Sigmoid colon (tissue), 7 donors: ENCODE measurements around the gene SNTG2. TPM values are rescaled to one million over a fixed set of nuclear protein-coding genes. Genes with fewer than 3 reads are reported as not detected.
A peak's percentile ranks its signal among the peaks of the same experiment; 100 is the strongest.

Source experiments
- DNase-seq: peaks from one replicate; pipeline ENCODE4 v3.0.0-alpha.2; 2019
- H3K27ac ChIP-seq, 4 donors: fragments of 200-600 bp; sonication (generic); one replicate each; pipeline ENCODE4 v1.5.1; 2016 to 2019; ENCODE audit warnings: mild to moderate bottlenecking in 1 of 4
- H3K27me3 ChIP-seq, 3 donors: fragments of 200-600 bp; sonication (generic); one replicate each; pipeline ENCODE4 v1.5.1; 2019; ENCODE audit warnings: mild to moderate bottlenecking in 1 of 3
- H3K36me3 ChIP-seq, 4 donors: fragments of 200-600 bp; sonication (generic); one replicate each; pipeline ENCODE4 v1.5.1; 2016 to 2019
- H3K4me1 ChIP-seq, 4 donors: fragments of 200-600 bp; sonication (generic); one replicate each; pipeline ENCODE4 v1.5.1; 2017 to 2019
- H3K4me3 ChIP-seq, 4 donors: fragments of 200-600 bp; sonication (generic); one replicate each; pipeline ENCODE4 v1.5.1; 2017 to 2019; ENCODE audit warnings: mild to moderate bottlenecking in 2 of 4, moderate library complexity in 1 of 4
- H3K9me3 ChIP-seq, 4 donors: fragments of 200-600 bp in 3 of 4; sonication (generic) in 3 of 4; one replicate each; pipeline versions ENCODE4 v1.5.1 to v1.6.1; 2013 to 2019
- EP300 ChIP-seq, 4 donors: sonication (generic); formaldehyde crosslinking; IDR thresholded peaks; one replicate each; pipeline ENCODE4 v1.6.1; 2017; ENCODE audit warnings: antibody characterized with exemption in 4 of 4
- POLR2A ChIP-seq, 2 donors: fragments of 450-650 bp; IDR thresholded peaks; one replicate each; pipeline ENCODE4 v1.6.1; 2016; ENCODE audit warnings: antibody characterized with exemption in 2 of 2, mild to moderate bottlenecking in 2 of 2, moderate library complexity in 2 of 2
- POLR2AphosphoS5 ChIP-seq, 4 donors: sonication (generic); formaldehyde crosslinking; IDR thresholded peaks; one replicate each; pipeline ENCODE4 v1.6.1; 2017; ENCODE audit warnings: antibody characterized with exemption in 4 of 4
- WGBS, 2 donors: extraction: QIAGEN DNeasy Blood & Tissue Kit; methylation state at CpG; one replicate each; pipeline ENCODE4 v1.1.7; 2013; 5-methylcytosine and 5-hydroxymethylcytosine counted together
- intact Hi-C: fragments of 100-400 bp; cut with DNase I; formaldehyde crosslinking; loops from one replicate; pipeline ENCODE4 v1.15.1; 2023
- polyA plus RNA-seq, 3 donors: library from polyadenylated mRNA; stranded (reverse); fragments of 200-250 nt; gene quantifications; one replicate each; pipeline ENCODE4 v1.2.3, GENCODE V29; 2013
- total RNA-seq, 4 donors: library from RNA; depleted of rRNA; stranded (reverse); fragments of >200 nt; gene quantifications; one replicate each; pipeline ENCODE4 v1.1.0, GENCODE V29; 2016
- TF ChIP-seq, protein P1 (sequence below), 4 experiments: fragments of 450-650 bp in 3 of 4; fragments of 200-600 bp in 1 of 4; IDR thresholded peaks; one replicate each; pipeline ENCODE4 v1.5.1; 2016 to 2019; ENCODE audit warnings: antibody characterized with exemption in 4 of 4, mild to moderate bottlenecking in 3 of 4, moderate library complexity in 2 of 4
- donor health status: healthy with polysubstance abuse.
- donor health status: Bipolar disorder and iron deficiency.
- donor health status: healthy.

Gene SNTG2
- total and polyA plus RNA-seq, 7 donors, result 0.60 to 5.2 (median 1.9) TPM; not detected in 1

DNA sequence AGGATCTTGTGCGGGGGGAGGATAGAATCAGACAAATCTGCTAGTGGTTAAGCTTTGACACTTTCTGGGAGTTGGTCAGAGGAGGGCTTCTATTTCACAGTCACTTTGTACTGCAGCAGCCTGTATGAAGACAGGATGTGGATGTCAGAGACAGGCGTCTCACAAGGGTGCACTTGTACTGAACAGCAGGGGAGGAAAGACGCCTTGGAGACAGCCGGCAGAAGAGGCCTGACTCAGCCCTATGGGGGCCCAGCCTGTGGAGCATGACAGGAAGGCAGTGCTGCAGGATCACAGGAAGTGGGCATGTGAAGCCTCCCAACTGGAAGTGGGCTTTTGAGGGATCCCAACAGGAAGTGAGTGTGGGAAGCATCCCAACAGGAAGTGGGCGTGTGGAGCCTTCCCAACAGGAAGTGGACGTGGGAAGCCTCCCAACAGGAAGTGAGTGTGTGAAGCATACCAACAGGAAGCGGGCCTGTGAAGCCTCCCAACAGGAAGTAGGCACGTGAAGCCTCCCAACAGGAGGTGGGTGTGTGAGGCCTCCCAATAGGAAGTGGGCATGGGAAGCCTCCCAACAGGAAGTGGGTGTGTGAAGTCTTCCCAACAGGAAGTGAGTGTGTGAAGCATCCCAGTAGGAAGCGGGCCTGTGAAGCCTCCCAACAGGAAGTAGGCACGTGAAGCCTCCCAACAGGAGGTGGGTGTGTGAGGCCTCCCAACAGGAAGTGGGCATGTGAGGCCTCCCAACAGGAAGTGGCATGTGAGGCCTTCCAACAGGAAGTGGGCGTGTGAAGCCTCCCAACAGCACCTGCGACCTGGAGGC is 212.3 kb downstream of the SNTG2 start:
- H3K4me1 ChIP-seq, result no peaks in the 10 kb centered on the region
- H3K27ac ChIP-seq, result peak overlapping the region in 1 of 4 donors; percentile 32
- no peak for DNase-seq
- WGBS, 2 donors, result 52 to 77% methylated on average over 12 of the region's 12 CpGs
- no peaks in the 10 kb centered on the region for H3K27me3 ChIP-seq
- H3K9me3 ChIP-seq, result no peaks in the 10 kb centered on the region
- H3K36me3 ChIP-seq, result no peaks in the 10 kb centered on the region
- no peak overlapping the region for H3K4me3 ChIP-seq
- intact Hi-C loops, result no loop called here
- TF ChIP-seq POLR2AphosphoS5 (IDR thresholded peaks at IDR 0.05) (no peak), EP300 (IDR thresholded peaks at IDR 0.05) (no peak), POLR2A (IDR thresholded peaks at IDR 0.05) (no peak)
- TF ChIP-seq, protein P1, sequence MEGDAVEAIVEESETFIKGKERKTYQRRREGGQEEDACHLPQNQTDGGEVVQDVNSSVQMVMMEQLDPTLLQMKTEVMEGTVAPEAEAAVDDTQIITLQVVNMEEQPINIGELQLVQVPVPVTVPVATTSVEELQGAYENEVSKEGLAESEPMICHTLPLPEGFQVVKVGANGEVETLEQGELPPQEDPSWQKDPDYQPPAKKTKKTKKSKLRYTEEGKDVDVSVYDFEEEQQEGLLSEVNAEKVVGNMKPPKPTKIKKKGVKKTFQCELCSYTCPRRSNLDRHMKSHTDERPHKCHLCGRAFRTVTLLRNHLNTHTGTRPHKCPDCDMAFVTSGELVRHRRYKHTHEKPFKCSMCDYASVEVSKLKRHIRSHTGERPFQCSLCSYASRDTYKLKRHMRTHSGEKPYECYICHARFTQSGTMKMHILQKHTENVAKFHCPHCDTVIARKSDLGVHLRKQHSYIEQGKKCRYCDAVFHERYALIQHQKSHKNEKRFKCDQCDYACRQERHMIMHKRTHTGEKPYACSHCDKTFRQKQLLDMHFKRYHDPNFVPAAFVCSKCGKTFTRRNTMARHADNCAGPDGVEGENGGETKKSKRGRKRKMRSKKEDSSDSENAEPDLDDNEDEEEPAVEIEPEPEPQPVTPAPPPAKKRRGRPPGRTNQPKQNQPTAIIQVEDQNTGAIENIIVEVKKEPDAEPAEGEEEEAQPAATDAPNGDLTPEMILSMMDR (IDR thresholded peaks at IDR 0.05), result no peak

DNA sequence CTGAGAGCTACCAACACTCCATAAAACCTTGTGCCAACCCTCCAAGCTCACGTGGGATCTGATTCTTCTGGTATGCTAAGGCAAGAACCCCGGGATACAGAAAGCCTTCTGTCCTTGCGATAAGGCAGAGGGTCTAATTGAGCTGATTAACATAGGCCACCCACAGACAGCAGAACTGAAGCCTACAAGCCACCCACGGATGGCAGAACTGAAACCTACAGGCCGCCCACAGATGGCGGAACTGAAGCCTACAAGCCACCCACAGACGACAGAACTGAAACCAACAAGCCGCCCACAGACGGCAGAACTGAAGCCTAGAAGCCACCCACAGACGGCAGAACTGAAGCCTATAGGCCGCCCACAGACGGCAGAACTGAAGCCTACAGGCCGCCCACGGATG is 216.3 kb downstream of the SNTG2 start:
- H3K27me3 ChIP-seq, result no peaks in the 10 kb centered on the region
- DNase-seq, result no peak
- no peak overlapping the region for H3K27ac ChIP-seq
- TF ChIP-seq POLR2A (IDR thresholded peaks at IDR 0.05) (no peak), POLR2AphosphoS5 (IDR thresholded peaks at IDR 0.05) (no peak)
- intact Hi-C loops, result no loop called here
- H3K36me3 ChIP-seq, result no peaks in the 10 kb centered on the region
- H3K4me3 ChIP-seq, result no peak overlapping the region
- 82 to 93% methylated on average over 14 of the region's 14 CpGs for WGBS, 2 donors
- no peaks in the 10 kb centered on the region for H3K9me3 ChIP-seq
- H3K4me1 ChIP-seq, result no peaks in the 10 kb centered on the region

DNA sequence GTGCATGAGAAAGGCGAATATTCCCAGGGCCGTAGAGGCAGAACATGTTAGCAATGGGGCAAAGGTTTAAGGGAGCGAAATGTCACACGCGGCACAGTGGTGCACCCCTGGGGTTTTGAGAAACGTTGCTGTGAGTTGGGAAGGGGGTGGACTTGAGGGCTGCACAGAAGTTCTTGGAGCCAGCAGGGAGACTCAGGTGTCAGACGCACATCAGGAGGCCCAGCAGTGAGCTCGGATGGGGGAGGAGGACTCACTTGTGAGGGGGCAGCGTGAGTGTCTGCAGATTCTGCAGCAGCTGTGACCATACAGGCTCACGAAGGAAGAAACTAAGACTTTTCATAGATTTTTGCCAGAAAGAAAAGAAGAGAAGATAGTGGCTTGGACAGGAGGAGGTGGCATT is 218.2 kb downstream of the SNTG2 start:
- Histone ChIP-seq H3K36me3 (no peaks in the 10 kb centered on the region), H3K9me3 (no peaks in the 10 kb centered on the region), H3K4me1 (no peaks in the 10 kb centered on the region), H3K4me3 (no peak overlapping the region), H3K27me3 (no peaks in the 10 kb centered on the region), H3K27ac (no peak overlapping the region)
- intact Hi-C loops, result no loop called here
- TF ChIP-seq POLR2AphosphoS5 (IDR thresholded peaks at IDR 0.05) (no peak), EP300 (IDR thresholded peaks at IDR 0.05) (no peak), POLR2A (IDR thresholded peaks at IDR 0.05) (no peak)
- TF ChIP-seq, protein P1 (IDR thresholded peaks at IDR 0.05), result no peak
- WGBS, 2 donors, result 75 to 86% methylated on average over 10 of the region's 10 CpGs
- DNase-seq, result no peak

DNA sequence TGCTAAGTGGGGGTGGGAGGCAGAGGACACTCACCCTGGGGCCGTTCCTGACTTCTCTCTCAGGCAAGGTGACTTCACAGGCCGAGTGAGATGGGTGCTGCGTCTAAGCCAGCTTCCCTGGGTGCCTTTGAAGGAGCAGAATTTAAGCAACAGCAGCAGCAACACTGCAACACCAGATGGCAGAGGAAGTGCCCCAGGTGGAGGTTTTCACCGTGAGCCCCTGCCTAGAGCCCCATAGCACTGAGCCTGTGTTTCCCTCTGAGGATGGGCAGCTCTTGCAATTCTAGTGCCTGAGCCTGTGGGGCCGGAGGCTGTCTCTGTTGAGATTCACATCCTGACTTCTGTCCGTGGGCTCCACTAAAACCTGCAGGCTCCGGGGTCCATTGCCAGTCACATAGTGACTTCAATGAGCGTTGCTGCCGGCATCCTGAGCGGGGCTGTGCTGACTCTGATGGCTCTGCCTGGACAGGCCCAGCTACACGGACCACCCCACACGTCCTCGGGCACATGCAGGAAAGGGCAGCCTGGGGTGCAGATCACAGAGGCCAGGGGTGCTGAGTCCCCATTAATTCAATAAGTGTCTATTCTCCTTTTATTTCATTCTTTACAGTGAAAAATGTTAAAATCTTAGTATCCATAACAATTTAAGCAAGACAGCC is 218.8 kb downstream of the SNTG2 start:
- H3K27ac ChIP-seq, result no peak overlapping the region
- intact Hi-C loops, result no loop called here
- DNase-seq, result no peak
- H3K4me1 ChIP-seq, result no peaks in the 10 kb centered on the region
- H3K9me3 ChIP-seq, result no peaks in the 10 kb centered on the region
- H3K4me3 ChIP-seq, result no peak overlapping the region
- H3K36me3 ChIP-seq, result no peaks in the 10 kb centered on the region
- no peaks in the 10 kb centered on the region for H3K27me3 ChIP-seq
- 72 to 77% methylated on average over 13 of the region's 13 CpGs for WGBS, 2 donors
- TF ChIP-seq EP300 (IDR thresholded peaks at IDR 0.05), result no peak
- no peak for TF ChIP-seq POLR2A (IDR thresholded peaks at IDR 0.05)
- TF ChIP-seq POLR2AphosphoS5 (IDR thresholded peaks at IDR 0.05), result no peak

DNA sequence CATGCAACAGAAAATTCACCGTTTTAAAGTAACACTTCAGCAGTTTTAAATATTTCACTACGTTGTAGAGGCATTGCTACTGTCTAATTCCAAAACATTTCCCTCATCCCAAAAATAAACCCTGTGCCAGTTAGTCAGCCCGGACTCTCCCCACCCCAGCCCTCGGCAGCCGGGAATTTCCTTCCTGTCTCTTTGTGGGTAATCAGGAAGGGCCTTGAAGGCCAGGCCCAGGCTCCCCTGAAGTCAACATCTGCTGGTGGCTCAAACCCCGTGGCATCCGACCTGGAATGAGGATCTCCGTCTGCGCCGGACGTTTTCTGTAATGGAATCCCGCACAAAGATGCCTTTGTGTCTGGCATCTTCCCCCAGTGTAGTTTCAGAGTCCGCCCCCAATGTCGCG is 219.6 kb downstream of the SNTG2 start:
- H3K9me3 ChIP-seq, result no peaks in the 10 kb centered on the region
- H3K27ac ChIP-seq, result no peak overlapping the region
- no peaks in the 10 kb centered on the region for H3K27me3 ChIP-seq
- no peaks in the 10 kb centered on the region for H3K36me3 ChIP-seq
- DNase-seq, result no peak
- intact Hi-C loops, result no loop called here
- no peak overlapping the region for H3K4me3 ChIP-seq
- H3K4me1 ChIP-seq, result no peaks in the 10 kb centered on the region
- TF ChIP-seq POLR2A (IDR thresholded peaks at IDR 0.05) (no peak), POLR2AphosphoS5 (IDR thresholded peaks at IDR 0.05) (no peak), EP300 (IDR thresholded peaks at IDR 0.05) (no peak)
- TF ChIP-seq, protein P1 (IDR thresholded peaks at IDR 0.05), result no peak
- WGBS, 2 donors, result 78 to 80% methylated on average over 15 of the region's 15 CpGs
